Duodenal mucosa (tissue), 2 donors: Measurements from ENCODE around the gene NFX1.

Experiments
- H3K27ac ChIP-seq: one replicate; pipeline ENCODE4 v1.7.0; 2013; ENCODE audit warnings: low read depth, low read length
- H3K27me3 ChIP-seq, 2 donors: one replicate each; pipeline ENCODE4 v1.7.0; 2013; ENCODE audit warnings: low read length in 2 of 2, control low read depth in 1 of 2; ENCODE audit not compliant: insufficient read depth in 2 of 2, control insufficient read depth in 1 of 2
- H3K36me3 ChIP-seq, 2 donors: one replicate each; pipeline ENCODE4 v1.7.0; 2013; ENCODE audit warnings: low read length in 2 of 2, control low read depth in 1 of 2; ENCODE audit not compliant: insufficient read depth in 2 of 2, control insufficient read depth in 1 of 2
- H3K4me1 ChIP-seq, 2 donors: one replicate each; pipeline ENCODE4 v1.7.0; 2013; ENCODE audit warnings: low read length in 2 of 2, control low read depth in 1 of 2; ENCODE audit not compliant: insufficient read depth in 2 of 2, control insufficient read depth in 1 of 2
- H3K4me3 ChIP-seq, 2 donors: one replicate each; pipeline ENCODE4 v1.7.0; 2013; ENCODE audit warnings: low read length in 2 of 2, low read depth in 1 of 2
- H3K9ac ChIP-seq, 2 donors: one replicate each; pipeline ENCODE4 v1.7.0; 2013; ENCODE audit warnings: low read length in 2 of 2, low read depth in 1 of 2
- H3K9me3 ChIP-seq, 2 donors: one replicate each; pipeline ENCODE4 v1.7.0; 2013; ENCODE audit warnings: low read length in 2 of 2, control low read depth in 1 of 2; ENCODE audit not compliant: control insufficient read depth in 1 of 2

Gene NFX1

GRCh38 chr9:33408087-33408486 lies 117.8 kb downstream of the NFX1 start:
- no peak overlapping the region for H3K4me3 ChIP-seq
- no peak overlapping the region for H3K27ac ChIP-seq

GRCh38 chr9:33414268-33414667 lies 124.0 kb downstream of the NFX1 start:
- no peaks in the 10 kb centered on the region for H3K9me3 ChIP-seq
- H3K4me1 ChIP-seq = peaks cover 33 to 39% of the 10 kb centered on the region in 2 donors
- H3K9ac ChIP-seq = no peak overlapping the region
- no peaks in the 10 kb centered on the region for H3K36me3 ChIP-seq
- no peak overlapping the region for H3K27ac ChIP-seq
- H3K4me3 ChIP-seq = no peak overlapping the region
- no peaks in the 10 kb centered on the region for H3K27me3 ChIP-seq

More at GRCh38 chr9:33408087-33408486, 117.8 kb downstream of the NFX1 start:
- Histone ChIP-seq H3K9me3 (no peaks in the 10 kb centered on the region), H3K27me3 (no peaks in the 10 kb centered on the region), H3K36me3 (no peaks in the 10 kb centered on the region), H3K9ac (no peak overlapping the region), H3K4me1 (no peaks in the 10 kb centered on the region)

GRCh38 chr9:33414889-33415500 lies 124.7 kb downstream of the NFX1 start:
- peaks cover 33 to 39% of the 10 kb centered on the region in 2 donors for H3K4me1 ChIP-seq

GRCh38 chr9:33415501-33416038 lies 125.3 kb downstream of the NFX1 start:
- peak overlapping the region; percentile 1 to 49 for H3K9ac ChIP-seq

More at GRCh38 chr9:33414889-33415500, 124.7 kb downstream of the NFX1 start:
- H3K27ac ChIP-seq = no peak overlapping the region
- H3K9ac ChIP-seq = no peak overlapping the region
- no peaks in the 10 kb centered on the region for H3K36me3 ChIP-seq
- no peaks in the 10 kb centered on the region for H3K27me3 ChIP-seq
- no peak overlapping the region for H3K4me3 ChIP-seq
- no peaks in the 10 kb centered on the region for H3K9me3 ChIP-seq

GRCh38 chr9:33416996-33417395 lies 126.7 kb downstream of the NFX1 start:
- Histone ChIP-seq H3K9ac (no peak overlapping the region), H3K36me3 (no peaks in the 10 kb centered on the region), H3K27me3 (no peaks in the 10 kb centered on the region), H3K9me3 (no peaks in the 10 kb centered on the region), H3K27ac (no peak overlapping the region), H3K4me3 (no peak overlapping the region), H3K4me1 (peaks cover 33 to 39% of the 10 kb centered on the region in 2 donors)

More at GRCh38 chr9:33415501-33416038, 125.3 kb downstream of the NFX1 start:
- Histone ChIP-seq H3K4me3 (peak overlapping the region in 1 of 2 donors; percentile 23), H3K27me3 (no peaks in the 10 kb centered on the region), H3K36me3 (no peaks in the 10 kb centered on the region), H3K27ac (no peak overlapping the region), H3K9me3 (no peaks in the 10 kb centered on the region), H3K4me1 (peaks cover 33 to 39% of the 10 kb centered on the region in 2 donors)

- H3K9ac ChIP-seq = no peak overlapping the region
- no peaks in the 10 kb centered on the region for H3K9me3 ChIP-seq
- H3K4me3 ChIP-seq = no peak overlapping the region
- H3K27me3 ChIP-seq = no peaks in the 10 kb centered on the region
- no peak overlapping the region for H3K27ac ChIP-seq
- no peaks in the 10 kb centered on the region for H3K36me3 ChIP-seq
- peaks cover 33 to 39% of the 10 kb centered on the region in 2 donors for H3K4me1 ChIP-seq
Measured at GRCh38 chr9:33418090-33418489, 127.8 kb downstream of the NFX1 start.

- H3K4me3 ChIP-seq = no peak overlapping the region
- H3K4me1 ChIP-seq = peaks cover 26 to 35% of the 10 kb centered on the region in 2 donors
- H3K27ac ChIP-seq = no peak overlapping the region
- H3K36me3 ChIP-seq = no peaks in the 10 kb centered on the region
- H3K27me3 ChIP-seq = no peaks in the 10 kb centered on the region
- H3K9me3 ChIP-seq = no peaks in the 10 kb centered on the region
- no peak overlapping the region for H3K9ac ChIP-seq
Measured at GRCh38 chr9:33419708-33420303, 129.5 kb downstream of the NFX1 start.
